HL-60 (cell line): ENCODE measurements around the gene WASF1.

Experiments used
- DNase-seq, 2 experiments: peaks; one replicate each; pipeline ENCODE4 v3.0.0-alpha.2; 2010 to 2020; ENCODE audit warnings: low read depth in 1 of 2, low spot score in 1 of 2
- H3K27ac ChIP-seq: fragments of 250-450 bp; sonication (Bioruptor Pico); replicated peaks from 2 replicates; pipeline ENCODE4 v1.5.1; 2020; ENCODE audit warnings: mild to moderate bottlenecking, moderate library complexity
- H3K27me3 ChIP-seq: fragments of 250-450 bp; sonication (Bioruptor Pico); 2 replicates; pipeline ENCODE4 v1.5.1; 2021; ENCODE audit warnings: mild to moderate bottlenecking, moderate library complexity; ENCODE audit not compliant: insufficient read depth, poor library complexity, severe bottlenecking
- H3K4me3 ChIP-seq: replicated peaks from 2 replicates; pipeline ENCODE4 v1.5.1; 2011; ENCODE audit warnings: mild to moderate bottlenecking, control low read depth, low read length; ENCODE audit not compliant: insufficient read depth
- CTCF ChIP-seq: IDR thresholded peaks from one replicate; pipeline ENCODE4 v1.5.1; 2011; ENCODE audit warnings: low read length, control low read depth, inconsistent platforms; ENCODE audit not compliant: insufficient read depth
- GABPA ChIP-seq: IDR thresholded peaks from 2 replicates; pipeline ENCODE4 v1.6.1; 2012; ENCODE audit warnings: low read depth
- POLR2AphosphoS5 ChIP-seq: IDR thresholded peaks from 2 replicates; pipeline ENCODE4 v1.6.1; 2012; ENCODE audit warnings: low read depth
- REST ChIP-seq: IDR thresholded peaks from 2 replicates; pipeline ENCODE4 v1.6.1; 2012; ENCODE audit warnings: low read depth; ENCODE audit not compliant: insufficient replicate concordance
- SPI1 ChIP-seq: IDR thresholded peaks from 2 replicates; pipeline ENCODE4 v1.6.1; 2012; ENCODE audit warnings: low read depth, mild to moderate bottlenecking, borderline replicate concordance

WASF1 gene

GRCh38 chr6:110063594-110064263 is 115.7 kb downstream of the WASF1 start:
- DNase-seq: no peak
- H3K4me3 ChIP-seq: no peak overlapping the region

GRCh38 chr6:110055387-110055735 is 124.1 kb downstream of the WASF1 start:
- Histone ChIP-seq H3K27me3 (peaks cover 10% of the 10 kb centered on the region), H3K4me3 (no peak overlapping the region), H3K27ac (no peak overlapping the region)
- no peak for DNase-seq
- TF ChIP-seq POLR2AphosphoS5: no peak

More at GRCh38 chr6:110063594-110064263, 115.7 kb downstream of the WASF1 start:
- Histone ChIP-seq H3K27me3 (peaks cover 9% of the 10 kb centered on the region), H3K27ac (no peak overlapping the region)
- no peak for TF ChIP-seq CTCF
- TF ChIP-seq GABPA: no peak
- TF ChIP-seq REST: no peak
- no peak for TF ChIP-seq SPI1
- no peak for TF ChIP-seq POLR2AphosphoS5

- TF ChIP-seq CTCF: no peak
- peaks cover 5% of the 10 kb centered on the region for H3K27me3 ChIP-seq
- DNase-seq: no peak
- no peak overlapping the region for H3K27ac ChIP-seq
- H3K4me3 ChIP-seq: no peak overlapping the region
These were observed 124.6 kb downstream of the WASF1 start for GRCh38 chr6:110054664-110055386.

- no peak overlapping the region for H3K4me3 ChIP-seq
- no peak overlapping the region for H3K27ac ChIP-seq
- DNase-seq: peak in 1 of 2 experiments; percentile 33
- H3K27me3 ChIP-seq: peaks cover 2% of the 10 kb centered on the region
- TF ChIP-seq REST (no peak), CTCF (peak; percentile 60)
These were observed 125.9 kb downstream of the WASF1 start for GRCh38 chr6:110053395-110054240.
